VCaP (cell line): ENCODE results near the gene ADAMTS12.

Source experiments
- H3K27ac ChIP-seq: fragments of 450-650 bp; 2 replicates; pipeline ENCODE4 v1.5.1; 2017
- TF ChIP-seq, protein P1 (sequence below): fragments of 450-650 bp; conservative IDR thresholded peaks from 2 replicates; pipeline ENCODE4 v1.5.1; 2017; ENCODE audit warnings: mild to moderate bottlenecking, moderate library complexity

Gene ADAMTS12, protein sequence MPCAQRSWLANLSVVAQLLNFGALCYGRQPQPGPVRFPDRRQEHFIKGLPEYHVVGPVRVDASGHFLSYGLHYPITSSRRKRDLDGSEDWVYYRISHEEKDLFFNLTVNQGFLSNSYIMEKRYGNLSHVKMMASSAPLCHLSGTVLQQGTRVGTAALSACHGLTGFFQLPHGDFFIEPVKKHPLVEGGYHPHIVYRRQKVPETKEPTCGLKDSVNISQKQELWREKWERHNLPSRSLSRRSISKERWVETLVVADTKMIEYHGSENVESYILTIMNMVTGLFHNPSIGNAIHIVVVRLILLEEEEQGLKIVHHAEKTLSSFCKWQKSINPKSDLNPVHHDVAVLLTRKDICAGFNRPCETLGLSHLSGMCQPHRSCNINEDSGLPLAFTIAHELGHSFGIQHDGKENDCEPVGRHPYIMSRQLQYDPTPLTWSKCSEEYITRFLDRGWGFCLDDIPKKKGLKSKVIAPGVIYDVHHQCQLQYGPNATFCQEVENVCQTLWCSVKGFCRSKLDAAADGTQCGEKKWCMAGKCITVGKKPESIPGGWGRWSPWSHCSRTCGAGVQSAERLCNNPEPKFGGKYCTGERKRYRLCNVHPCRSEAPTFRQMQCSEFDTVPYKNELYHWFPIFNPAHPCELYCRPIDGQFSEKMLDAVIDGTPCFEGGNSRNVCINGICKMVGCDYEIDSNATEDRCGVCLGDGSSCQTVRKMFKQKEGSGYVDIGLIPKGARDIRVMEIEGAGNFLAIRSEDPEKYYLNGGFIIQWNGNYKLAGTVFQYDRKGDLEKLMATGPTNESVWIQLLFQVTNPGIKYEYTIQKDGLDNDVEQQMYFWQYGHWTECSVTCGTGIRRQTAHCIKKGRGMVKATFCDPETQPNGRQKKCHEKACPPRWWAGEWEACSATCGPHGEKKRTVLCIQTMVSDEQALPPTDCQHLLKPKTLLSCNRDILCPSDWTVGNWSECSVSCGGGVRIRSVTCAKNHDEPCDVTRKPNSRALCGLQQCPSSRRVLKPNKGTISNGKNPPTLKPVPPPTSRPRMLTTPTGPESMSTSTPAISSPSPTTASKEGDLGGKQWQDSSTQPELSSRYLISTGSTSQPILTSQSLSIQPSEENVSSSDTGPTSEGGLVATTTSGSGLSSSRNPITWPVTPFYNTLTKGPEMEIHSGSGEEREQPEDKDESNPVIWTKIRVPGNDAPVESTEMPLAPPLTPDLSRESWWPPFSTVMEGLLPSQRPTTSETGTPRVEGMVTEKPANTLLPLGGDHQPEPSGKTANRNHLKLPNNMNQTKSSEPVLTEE (N-terminal part only)

DNA sequence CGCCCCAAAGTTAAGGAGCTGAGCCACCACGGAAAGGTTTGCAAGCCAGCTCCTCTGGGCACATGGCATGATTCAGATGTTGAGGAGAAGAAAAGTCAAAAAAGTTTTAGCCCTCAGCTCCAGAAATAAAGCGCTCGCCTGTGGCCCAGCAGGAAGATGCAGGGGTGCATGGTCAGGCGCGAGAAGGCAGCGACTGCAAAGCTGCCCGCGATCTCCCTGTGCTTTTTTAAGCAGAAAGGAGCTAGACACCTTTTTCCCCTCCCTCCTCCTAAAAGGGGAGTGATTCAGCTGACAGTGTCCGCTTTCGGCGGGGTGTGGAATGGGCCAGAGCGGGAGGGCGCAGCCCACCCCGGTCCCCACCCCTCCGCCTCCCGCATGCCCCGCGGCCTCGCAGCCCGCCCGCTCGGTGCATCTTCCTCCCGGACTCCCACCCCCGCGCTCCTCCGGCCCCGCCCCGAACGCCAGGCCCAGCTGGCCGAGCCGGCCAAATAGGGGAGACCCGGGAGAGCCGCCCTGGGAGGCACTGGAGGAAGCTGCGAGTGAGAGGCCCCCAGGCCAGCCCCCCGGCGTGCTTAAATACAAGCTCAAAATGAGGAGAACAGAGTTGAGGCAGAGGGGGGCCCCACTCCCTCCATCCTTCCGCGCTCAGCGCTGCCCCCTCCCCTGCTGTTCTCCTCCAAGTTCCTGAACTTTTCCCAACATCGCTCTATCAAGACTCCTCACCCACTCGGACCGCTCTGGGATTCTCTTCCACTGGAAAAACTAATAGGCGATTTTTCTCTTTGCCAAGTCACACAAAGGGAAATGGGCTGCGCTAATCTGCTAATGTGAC is at the start of gene ADAMTS12:
Gene ADAMTS12, minus strand, starts transcription at position 203 of the 832 bp plus-strand sequence. Its CDS starts 134 bp downstream, at position 69.
- H3K27ac ChIP-seq, result peak within 1 kb of the TSS; percentile 77
- TF ChIP-seq, protein P1, sequence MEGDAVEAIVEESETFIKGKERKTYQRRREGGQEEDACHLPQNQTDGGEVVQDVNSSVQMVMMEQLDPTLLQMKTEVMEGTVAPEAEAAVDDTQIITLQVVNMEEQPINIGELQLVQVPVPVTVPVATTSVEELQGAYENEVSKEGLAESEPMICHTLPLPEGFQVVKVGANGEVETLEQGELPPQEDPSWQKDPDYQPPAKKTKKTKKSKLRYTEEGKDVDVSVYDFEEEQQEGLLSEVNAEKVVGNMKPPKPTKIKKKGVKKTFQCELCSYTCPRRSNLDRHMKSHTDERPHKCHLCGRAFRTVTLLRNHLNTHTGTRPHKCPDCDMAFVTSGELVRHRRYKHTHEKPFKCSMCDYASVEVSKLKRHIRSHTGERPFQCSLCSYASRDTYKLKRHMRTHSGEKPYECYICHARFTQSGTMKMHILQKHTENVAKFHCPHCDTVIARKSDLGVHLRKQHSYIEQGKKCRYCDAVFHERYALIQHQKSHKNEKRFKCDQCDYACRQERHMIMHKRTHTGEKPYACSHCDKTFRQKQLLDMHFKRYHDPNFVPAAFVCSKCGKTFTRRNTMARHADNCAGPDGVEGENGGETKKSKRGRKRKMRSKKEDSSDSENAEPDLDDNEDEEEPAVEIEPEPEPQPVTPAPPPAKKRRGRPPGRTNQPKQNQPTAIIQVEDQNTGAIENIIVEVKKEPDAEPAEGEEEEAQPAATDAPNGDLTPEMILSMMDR, result no peak

DNA sequence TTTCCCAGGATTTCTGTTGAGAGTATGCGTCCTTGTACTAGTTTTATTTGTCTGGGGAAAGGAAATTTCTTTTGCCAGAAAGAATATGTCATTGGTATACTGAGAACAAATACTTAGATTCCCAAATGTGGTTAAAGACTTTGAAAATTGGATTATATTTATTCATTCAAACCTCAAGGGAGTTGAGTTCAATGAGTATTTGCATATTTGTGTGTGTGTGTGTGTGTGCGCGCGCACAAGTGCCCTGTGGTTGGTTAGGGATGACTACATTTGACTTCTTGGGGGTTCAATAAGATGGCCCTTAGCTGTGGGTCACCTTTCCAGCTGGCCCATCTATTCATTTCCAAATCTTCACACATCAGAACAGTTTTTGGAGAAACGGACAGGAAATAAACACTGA is 49.3 kb upstream of the ADAMTS12 start:
- TF ChIP-seq, protein P1, result no peak
- no peak overlapping the region for H3K27ac ChIP-seq

DNA sequence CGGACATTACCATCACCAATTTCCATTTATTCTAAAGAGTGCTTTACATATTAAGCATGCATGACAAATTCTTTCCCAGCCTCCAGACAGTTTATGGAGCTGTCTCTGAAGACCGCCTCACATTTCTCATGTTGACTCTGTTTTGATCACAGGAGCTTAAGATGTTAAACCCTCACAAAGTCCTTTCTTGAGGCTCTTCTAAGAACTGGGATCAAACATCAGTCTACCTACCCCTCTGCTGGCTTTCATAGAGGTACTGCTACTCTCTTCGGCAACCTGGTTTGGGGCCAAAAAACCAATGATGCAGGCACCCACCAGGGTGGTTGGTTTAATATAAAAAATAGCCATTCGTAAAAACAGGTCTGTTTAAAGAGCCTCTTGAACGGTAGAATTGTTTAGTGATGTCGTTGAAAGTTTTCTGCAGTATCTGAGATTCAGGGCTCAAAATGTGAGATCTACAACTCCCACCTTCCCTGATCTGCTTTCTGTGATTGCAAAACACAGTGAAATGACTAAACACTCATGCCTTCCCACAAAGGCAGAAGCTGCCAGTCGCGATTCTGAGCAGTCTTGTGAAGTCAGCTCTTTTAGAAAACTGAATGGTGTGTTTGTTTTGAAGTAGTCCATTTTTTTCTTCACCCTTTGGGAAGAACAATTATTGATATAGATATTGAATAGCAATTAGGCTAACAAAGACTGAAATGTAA is 47.9 kb upstream of the ADAMTS12 start:
- TF ChIP-seq, protein P1, result no peak
- no peak overlapping the region for H3K27ac ChIP-seq

DNA sequence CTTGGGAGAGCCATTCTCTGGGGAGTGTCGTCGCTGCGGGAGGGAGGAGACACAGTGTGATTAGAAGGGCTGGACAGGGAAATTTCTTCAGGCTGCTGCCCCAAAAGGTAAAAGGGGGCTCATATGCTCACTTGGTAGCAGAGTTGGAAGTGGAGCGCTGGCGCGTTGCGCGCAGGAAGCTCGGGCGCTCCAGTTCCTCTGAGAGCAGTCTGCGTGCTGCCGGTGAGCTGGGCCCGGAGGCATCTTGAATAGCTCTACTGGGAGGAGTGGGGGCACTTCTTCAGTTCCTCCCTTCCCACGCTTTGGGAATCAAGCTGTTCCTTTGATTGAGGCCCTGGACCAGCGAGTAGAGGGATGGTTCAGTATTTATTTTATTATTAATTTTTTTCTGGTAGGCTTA is 47.1 kb upstream of the ADAMTS12 start:
- H3K27ac ChIP-seq, result no peak overlapping the region
- TF ChIP-seq, protein P1, result no peak

DNA sequence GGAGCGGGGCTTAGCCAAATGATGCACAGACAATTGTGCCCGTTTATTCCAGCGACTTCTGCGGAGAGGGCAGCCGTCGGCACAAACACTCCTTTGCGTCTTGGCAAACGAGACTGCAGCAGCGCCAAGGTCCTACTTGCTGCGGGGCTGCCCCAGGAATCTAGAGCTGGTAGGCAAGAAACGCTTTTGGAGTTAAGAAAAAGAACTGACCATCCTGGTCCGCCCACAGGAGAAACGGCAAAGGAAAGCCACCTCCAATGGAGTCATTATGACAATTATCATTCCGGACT is 46.7 kb upstream of the ADAMTS12 start:
- no peak overlapping the region for H3K27ac ChIP-seq
- TF ChIP-seq, protein P1, result no peak

DNA sequence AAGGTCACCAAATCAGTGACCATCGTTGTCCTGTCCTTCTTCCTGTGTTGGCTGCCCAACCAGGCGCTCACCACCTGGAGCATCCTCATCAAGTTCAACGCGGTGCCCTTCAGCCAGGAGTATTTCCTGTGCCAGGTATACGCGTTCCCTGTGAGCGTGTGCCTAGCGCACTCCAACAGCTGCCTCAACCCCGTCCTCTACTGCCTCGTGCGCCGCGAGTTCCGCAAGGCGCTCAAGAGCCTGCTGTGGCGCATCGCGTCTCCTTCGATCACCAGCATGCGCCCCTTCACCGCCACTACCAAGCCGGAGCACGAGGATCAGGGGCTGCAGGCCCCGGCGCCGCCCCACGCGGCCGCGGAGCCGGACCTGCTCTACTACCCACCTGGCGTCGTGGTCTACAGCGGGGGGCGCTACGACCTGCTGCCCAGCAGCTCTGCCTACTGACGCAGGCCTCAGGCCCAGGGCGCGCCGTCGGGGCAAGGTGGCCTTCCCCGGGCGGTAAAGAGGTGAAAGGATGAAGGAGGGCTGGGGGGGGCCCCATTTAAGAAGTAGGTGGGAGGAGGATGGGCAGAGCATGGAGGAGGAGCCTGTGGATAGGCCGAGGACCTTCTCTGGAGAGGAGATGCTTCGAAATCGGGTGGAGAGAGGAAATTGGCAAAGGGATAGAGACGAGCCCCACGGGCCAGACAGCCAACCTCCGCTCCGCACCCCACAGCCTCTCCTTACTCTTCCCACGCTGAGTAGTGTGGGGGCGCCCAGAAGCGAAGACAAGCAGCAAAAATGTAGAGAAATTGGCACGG is 46.1 kb upstream of the ADAMTS12 start:
- H3K27ac ChIP-seq, result no peak overlapping the region
- TF ChIP-seq, protein P1, result no peak
